ENCODE data around the gene LST1. TPM values are rescaled to one million over a fixed set of nuclear protein-coding genes. Genes with fewer than 3 reads are reported as not detected.

The LST1 gene
- total and polyA plus RNA-seq, 2 of the 8 experiments (the other 6 are each of a cell fraction or from before 2014, with no cell fraction given), result not detected

GRCh38 chr6:31617010-31617409 lies 30.9 kb downstream of the LST1 start:
- Histone ChIP-seq H3K4ac (replicated peaks; ENCODE audit: insufficient read length, low read depth, low read length) (no peak overlapping the region), H4K91ac (replicated peaks; ENCODE audit: insufficient read length, low read length) (no peak overlapping the region), H2BK15ac (ENCODE audit: low read length) (peak overlapping the region; percentile 96; the same call in 1 of the 2 replicates), H2BK120ac (replicated peaks; ENCODE audit: low read depth, low read length) (no peak overlapping the region), H3K79me2 (ENCODE audit: control insufficient read depth in 1 of 2, insufficient read depth in 2 of 2, low read length in 2 of 2) (peaks cover 8 to 10% of the 10 kb centered on the region in 2 experiments), H3K79me1 (ENCODE audit: low read depth, low read length) (no peaks in the 10 kb centered on the region), H3K9me3 (ENCODE audit: insufficient read depth in 2 of 2, low read depth in 1 of 2, low read length in 1 of 2) (no peaks in the 10 kb centered on the region), H3K4me1 (replicated peaks in 1 of 4; ENCODE audit: control insufficient read depth in 3 of 4, insufficient read depth in 4 of 4, low read length in 3 of 4) (peaks cover 2 to 12% (median 8%) of the 10 kb centered on the region in 4 experiments; a peak in 6 of 7 replicates), H2BK20ac (ENCODE audit: low read length) (0 out of 2 replicates have a peak overlapping the region, but pooled peaks have one; percentile 9), H3K23ac (ENCODE audit: insufficient read length) (no peak overlapping the region), H3K4me3 (ENCODE audit: extremely low read depth in 1 of 4, insufficient read depth in 2 of 4, low read depth in 3 of 4, low read length in 4 of 4) (no peak overlapping the region), H3K27me3 (replicated peaks in 1 of 4; ENCODE audit: control insufficient read depth in 3 of 4, extremely low read depth in 1 of 4, insufficient read depth in 3 of 4, low read length in 3 of 4) (no peaks in the 10 kb centered on the region), H3K14ac (ENCODE audit: insufficient read length) (no peak overlapping the region), H3K4me2 (ENCODE audit: insufficient read depth in 1 of 2, low read depth in 2 of 2, low read length in 2 of 2) (no peak overlapping the region), H3K18ac (ENCODE audit: extremely low read depth, low read length) (no peak overlapping the region), H3K23me2 (ENCODE audit: low read depth, low read length) (peaks cover 8% of the 10 kb centered on the region; the same call in 1 of the 2 replicates), H3K56ac (replicated peaks; ENCODE audit: insufficient read length, low read depth, low read length) (no peak overlapping the region), H2BK12ac (ENCODE audit: low read depth, low read length) (no peak overlapping the region), H2BK5ac (ENCODE audit: low read depth, low read length) (no peak overlapping the region), H3K36me3 (ENCODE audit: control insufficient read depth in 2 of 4, insufficient read depth in 4 of 4, low read length in 3 of 4) (peaks cover 0 to 3% (median 0%) of the 10 kb centered on the region in 4 experiments; a peak in 1 of 8 replicates), H4K5ac (ENCODE audit: insufficient read length, low read depth, low read length) (no peak overlapping the region), H2AFZ (ENCODE audit: low read length) (no peak overlapping the region), H2AK5ac (ENCODE audit: low read depth, low read length) (no peak overlapping the region), H3K27ac (ENCODE audit: low read depth, low read length) (no peak overlapping the region), H3K9ac (replicated peaks in 1 of 4; ENCODE audit: extremely low read depth in 1 of 4, low read depth in 3 of 4, low read length in 3 of 4) (no peak overlapping the region), H4K8ac (ENCODE audit: extremely low read depth, insufficient read depth, low read length) (no peak overlapping the region), H4K20me1 (replicated peaks in 1 of 2; ENCODE audit: control insufficient read depth in 1 of 2, insufficient read depth in 2 of 2, low read length in 2 of 2) (no peaks in the 10 kb centered on the region)
- FAIRE-seq, result no peak
- POLR2A ChIA-PET (ENCODE audit: partially characterized antibody), result interaction anchor here (1.1 to 34.9 kb wide), 6 partner anchors 10 to 123 kb away, joined by 4 to 883 read pairs (median 4); partner anchors contain the start of genes APOM, BAG6, C6orf47 and CSNK2B
- no peak for DNase-seq (ENCODE audit: low read depth in 1 of 2, low spot score in 2 of 2)
- whole genome bisulfite sequencing, 2 experiments (ENCODE audit: extremely low coverage in 1 of 2, insufficient coverage in 1 of 2, insufficient read length in 1 of 2, insufficient replicate concordance in 2 of 2, low coverage in 1 of 2, low lambda C conversion rate in 2 of 2, missing lambda C conversion rate in 1 of 2), result 93% methylated on average over 2 of the region's 2 CpGs; no CpG with 5 or more reads in 1 of the 2 experiments
- CTCF ChIA-PET (ENCODE audit: partially characterized antibody), result interaction anchor here (1.0 to 4.5 kb wide), 7 partner anchors 11 to 124 kb away, joined by 3 to 45 read pairs (median 7); partner anchors contain the start of genes DDX39B and LTB
- TF ChIP-seq RAD21 (IDR thresholded peaks at IDR 0.05 in 1 of 2, conservative IDR thresholded peaks at IDR 0.05 in 1 of 2; ENCODE audit: low read depth in 2 of 2, low read length in 2 of 2) (no peak), POLR2A (IDR thresholded peaks at IDR 0.05; ENCODE audit: control extremely low read depth in 1 of 2, low read depth in 2 of 2, low read length in 2 of 2) (no peak), TEAD4 (IDR thresholded peaks at IDR 0.05; ENCODE audit: low read depth, low read length) (no peak), SP2 (IDR thresholded peaks at IDR 0.05; ENCODE audit: low read length) (no peak), BCL11A (IDR thresholded peaks at IDR 0.05; ENCODE audit: low read depth in 2 of 2, low read length in 2 of 2) (no peak), POLR2AphosphoS5 (IDR thresholded peaks at IDR 0.05; ENCODE audit: low read depth, low read length) (no peak), MAFK (IDR thresholded peaks at IDR 0.05; ENCODE audit: low read depth, low read length) (no peak), CHD2 (IDR thresholded peaks at IDR 0.05; ENCODE audit: low read length) (no peak), SRF (IDR thresholded peaks at IDR 0.05; ENCODE audit: low read depth, low read length) (no peak), BRCA1 (IDR thresholded peaks at IDR 0.05; ENCODE audit: low read depth, low read length) (no peak), EP300 (IDR thresholded peaks at IDR 0.05; ENCODE audit: borderline replicate concordance in 1 of 2, low read depth in 2 of 2, low read length in 2 of 2) (no peak), HDAC6 (IDR thresholded peaks at IDR 0.05; ENCODE audit: low read depth, low read length) (no peak)
